Fibroblast of the aortic adventitia (primary cell): Measurements from ENCODE around the gene SUSD6. TPM values are rescaled to one million over a fixed set of nuclear protein-coding genes. Genes with fewer than 3 reads are reported as not detected.
A peak's percentile ranks its signal among the peaks of the same experiment; 100 is the strongest.
"Not testable (repeated sequence)": the region's sequence is repeated elsewhere in the genome, so short reads cannot be mapped to it uniquely, and the experiment has no call there.

Experiments
- DNase-seq: peaks from one replicate; pipeline ENCODE4 v3.0.0-alpha.2; 2010; ENCODE audit warnings: low read depth
- H3K4me3 ChIP-seq: 2 replicates; pipeline ENCODE4 v1.5.1; 2011; ENCODE audit warnings: low read depth, mild to moderate bottlenecking, control low read depth, low read length, moderate library complexity
- CTCF ChIP-seq: IDR thresholded peaks from 2 replicates; pipeline ENCODE4 v1.5.1; 2011; ENCODE audit warnings: mild to moderate bottlenecking, low read length, control low read depth, inconsistent platforms; ENCODE audit not compliant: insufficient read depth
- total RNA-seq: library from RNA; depleted of rRNA; stranded (reverse); fragments of >200 nt; gene quantifications from 2 replicates; pipeline ENCODE4 v1.2.3, GENCODE V29; 2012; ENCODE audit warnings: low replicate concordance

Gene SUSD6
- total RNA-seq, 1 donor, result 8.0 TPM

- H3K4me3 ChIP-seq, result no peak overlapping the region
- no peak for TF ChIP-seq CTCF
- no peak for DNase-seq
Observed at GRCh38 chr14:69644814-69645213, 33.4 kb downstream of the SUSD6 start.

- H3K4me3 ChIP-seq, result no peak overlapping the region
- no peak for DNase-seq
- TF ChIP-seq CTCF, result no peak
Observed at GRCh38 chr14:69647213-69647612, 35.8 kb downstream of the SUSD6 start.

- not testable (repeated sequence) for DNase-seq
Observed at GRCh38 chr14:69647642-69648041, 36.2 kb downstream of the SUSD6 start.

GRCh38 chr14:69648480-69649451 lies 37.4 kb downstream of the SUSD6 start:
- DNase-seq, result peak; percentile 60

More at GRCh38 chr14:69647642-69648041, 36.2 kb downstream of the SUSD6 start:
- H3K4me3 ChIP-seq, result not testable (repeated sequence)

GRCh38 chr14:69650948-69651369 lies 39.6 kb downstream of the SUSD6 start:
- DNase-seq, result no peak
- TF ChIP-seq CTCF, result no peak
- no peak overlapping the region for H3K4me3 ChIP-seq

More at GRCh38 chr14:69648480-69649451, 37.4 kb downstream of the SUSD6 start:
- no peak for TF ChIP-seq CTCF
- no peak overlapping the region for H3K4me3 ChIP-seq

- no peak overlapping the region for H3K4me3 ChIP-seq
- no peak for TF ChIP-seq CTCF
- DNase-seq, result no peak
Observed at GRCh38 chr14:69651664-69652063, 40.3 kb downstream of the SUSD6 start.

- no peak for TF ChIP-seq CTCF
- DNase-seq, result no peak
- no peak overlapping the region for H3K4me3 ChIP-seq
Observed at GRCh38 chr14:69652942-69653684, 41.7 kb downstream of the SUSD6 start.
